ENCODE data around the gene KSR1.
"Not testable (repeated sequence)": the region's sequence is repeated elsewhere in the genome, so short reads cannot be mapped to it uniquely, and the experiment has no call there.

- TF ChIP-seq CTCF (IDR thresholded peaks at IDR 0.05 in 4 of 5, conservative IDR thresholded peaks at IDR 0.05 in 1 of 5); POLR2A (IDR thresholded peaks at IDR 0.05): not testable (repeated sequence)
These were observed 189.4 kb downstream of the KSR1 start for GRCh38 chr17:27645621-27646020.

All from gastrocnemius medialis (tissue), 4 donors.